Kidney capillary endothelial cell (primary cell): Measurements from ENCODE around the gene LARP7.
A peak's percentile ranks its signal among the peaks of the same experiment; 100 is the strongest.
"Not testable (repeated sequence)": the region's sequence is repeated elsewhere in the genome, so short reads cannot be mapped to it uniquely, and the experiment has no call there.

ENCODE experiments used
- DNase-seq: peaks from one replicate; pipeline ENCODE4 v3.0.0-alpha.2; 2018; ENCODE audit warnings: low spot score

The LARP7 gene

DNA sequence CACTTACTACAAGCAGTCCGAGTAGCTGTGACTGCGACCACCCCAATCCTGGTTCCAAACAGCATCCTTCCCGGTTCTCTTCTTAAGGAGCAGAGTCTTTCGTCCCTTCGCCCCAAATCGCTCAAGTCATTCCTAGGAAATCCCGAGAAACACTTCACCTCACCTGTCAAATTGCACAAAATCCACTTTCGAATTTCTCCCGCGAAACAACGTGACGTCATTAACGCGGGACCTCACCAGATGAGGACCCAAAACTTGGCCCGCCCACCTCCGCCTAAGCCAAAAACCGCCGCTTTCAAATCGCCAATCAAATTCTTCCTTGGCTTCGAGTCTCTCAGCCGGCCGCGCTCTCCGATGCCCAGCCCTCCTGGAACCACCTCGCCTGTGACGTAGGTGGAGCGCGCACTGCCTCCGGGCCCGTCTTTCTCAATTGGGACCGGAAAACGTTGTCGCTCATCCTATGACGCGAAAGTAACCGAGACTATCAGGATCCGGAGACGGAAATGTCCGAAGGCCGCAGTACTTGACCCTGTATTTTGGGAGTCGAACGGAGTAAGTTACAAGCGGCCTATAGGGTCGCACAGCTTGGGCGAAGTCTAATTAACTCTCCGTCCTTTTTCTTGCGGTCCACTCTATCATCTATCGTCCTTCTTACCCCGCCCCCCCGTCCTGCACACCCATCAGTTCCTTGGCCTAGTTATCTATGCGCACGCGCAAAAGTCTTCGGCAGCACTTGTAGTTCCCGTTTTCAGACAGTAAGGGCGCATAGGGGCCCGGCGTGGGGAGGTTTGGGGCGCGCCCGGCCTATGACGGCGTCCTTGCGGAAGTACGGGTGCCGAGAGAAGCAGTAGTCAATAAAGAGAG, at the start of gene LARP7, which contains the start of gene ZGRF1:
LARP7 (plus strand) TSS at position 456 of the 864 bp plus-strand sequence. CDS start 7,527 bp downstream, outside the sequence.
ZGRF1 (minus strand) TSS at position 222 of the 864 bp plus-strand sequence. CDS start 3,733 bp downstream, outside the sequence.
- peak; percentile 99 for DNase-seq

- DNase-seq: peak; percentile 28
These were observed 47.7 kb upstream of the LARP7 start for GRCh38 chr4:112589206-112589605.

- DNase-seq: no peak
These were observed 45.4 kb upstream of the LARP7 start for GRCh38 chr4:112591593-112591992.

GRCh38 chr4:112592717-112593116, 44.2 kb upstream of the LARP7 start:
- no peak for DNase-seq

DNA sequence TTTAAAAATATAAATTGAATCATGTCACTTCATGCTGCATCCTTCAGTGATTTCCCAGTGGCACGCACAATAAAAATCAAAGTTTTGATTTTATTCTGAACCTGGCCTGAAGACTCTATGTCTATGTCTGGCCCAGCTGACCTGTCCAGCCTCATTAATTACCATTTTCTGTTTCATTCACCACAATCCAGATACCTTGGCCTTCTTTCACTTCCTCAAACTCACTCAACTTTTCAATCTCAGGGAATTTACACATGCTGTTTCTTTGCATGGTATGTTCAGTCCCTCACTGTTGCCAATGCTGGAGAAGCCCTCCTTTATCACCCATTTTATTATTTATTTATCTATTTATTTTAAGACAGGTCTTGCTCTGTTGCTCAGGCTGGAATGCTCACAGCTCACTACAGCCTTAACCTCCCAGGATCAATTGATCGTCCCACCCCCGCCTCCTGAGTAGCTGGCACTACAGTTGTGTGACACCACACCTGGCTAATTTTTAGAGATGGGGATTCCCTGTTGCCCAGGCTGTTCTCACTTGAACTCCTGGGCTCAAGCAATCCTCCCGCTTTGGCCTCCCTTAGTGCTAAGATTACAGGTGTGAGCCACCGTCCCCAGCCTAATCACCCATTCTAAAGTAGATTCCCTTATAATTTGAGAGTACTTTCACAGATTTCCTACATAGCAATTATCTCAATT, 43.4 kb upstream of the LARP7 start:
- no peak for DNase-seq

GRCh38 chr4:112594993-112595392, 42.0 kb upstream of the LARP7 start:
- DNase-seq: no peak

DNA sequence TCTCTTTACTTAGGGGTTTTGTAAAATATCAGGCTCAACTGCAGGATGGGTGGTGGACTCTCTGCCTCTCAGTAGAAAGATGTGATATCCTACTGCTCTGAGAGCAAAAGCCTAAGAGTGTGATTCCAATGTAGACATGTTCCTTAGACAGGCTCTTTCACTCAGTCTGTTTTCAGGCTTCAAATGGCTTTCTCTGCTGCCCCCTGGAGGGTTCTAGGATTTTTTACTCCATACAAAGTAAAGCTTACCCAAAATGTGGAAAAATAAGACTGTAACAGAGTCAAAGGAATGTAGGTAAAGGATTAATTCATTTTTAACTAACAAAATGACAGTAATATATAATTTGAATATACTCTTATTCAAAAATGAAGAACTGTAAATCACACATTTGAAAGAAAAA, 32.4 kb upstream of the LARP7 start:
- DNase-seq: peak; percentile 46

DNA sequence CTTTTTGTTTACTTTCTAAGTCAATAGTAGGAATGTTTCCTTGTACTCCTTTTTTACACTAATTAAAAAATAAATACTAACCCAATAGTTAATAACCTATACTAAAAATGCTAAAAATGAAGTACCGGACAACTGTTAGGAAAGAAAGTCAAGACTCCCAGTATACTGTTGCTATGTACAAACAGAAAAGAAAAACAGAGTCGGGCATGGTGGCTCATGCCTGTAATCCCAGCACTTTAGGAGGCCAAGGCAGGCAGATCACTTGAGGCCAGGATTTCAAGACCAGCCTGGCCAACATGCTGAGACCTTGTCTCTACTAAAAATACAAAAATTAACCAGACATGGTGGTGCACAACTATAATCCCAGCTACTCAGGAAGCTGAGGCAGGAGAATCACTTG, 24.1 kb upstream of the LARP7 start:
- not testable (repeated sequence) for DNase-seq

GRCh38 chr4:112616984-112617383, 20.0 kb upstream of the LARP7 start:
- no peak for DNase-seq

- DNase-seq: no peak
These were observed 10.7 kb upstream of the LARP7 start for GRCh38 chr4:112626228-112626627.

GRCh38 chr4:112633477-112634235, 3.3 kb upstream of the LARP7 start:
- DNase-seq: peak; percentile 42

DNA sequence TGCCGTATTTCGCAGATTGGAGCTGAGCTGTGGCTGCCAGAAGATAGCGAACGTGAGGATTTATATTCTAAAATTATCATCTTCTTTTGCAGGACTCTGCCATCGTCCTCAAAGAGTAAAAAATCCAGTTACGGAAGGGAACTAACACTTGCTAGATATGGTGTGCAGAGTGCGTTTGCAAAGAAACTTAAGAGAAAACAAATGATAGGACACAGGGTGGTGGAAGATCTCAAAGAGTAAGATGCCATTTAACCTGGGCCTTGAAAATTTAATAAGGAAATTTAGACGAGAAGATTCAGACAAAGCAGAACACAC, 566 bp downstream of the LARP7 start:
- DNase-seq: no peak

GRCh38 chr4:112642526-112642925, 5.6 kb downstream of the LARP7 start:
- no peak for DNase-seq

- DNase-seq: not testable (repeated sequence)
These were observed 7.9 kb downstream of the LARP7 start for GRCh38 chr4:112644595-112645535.

DNA sequence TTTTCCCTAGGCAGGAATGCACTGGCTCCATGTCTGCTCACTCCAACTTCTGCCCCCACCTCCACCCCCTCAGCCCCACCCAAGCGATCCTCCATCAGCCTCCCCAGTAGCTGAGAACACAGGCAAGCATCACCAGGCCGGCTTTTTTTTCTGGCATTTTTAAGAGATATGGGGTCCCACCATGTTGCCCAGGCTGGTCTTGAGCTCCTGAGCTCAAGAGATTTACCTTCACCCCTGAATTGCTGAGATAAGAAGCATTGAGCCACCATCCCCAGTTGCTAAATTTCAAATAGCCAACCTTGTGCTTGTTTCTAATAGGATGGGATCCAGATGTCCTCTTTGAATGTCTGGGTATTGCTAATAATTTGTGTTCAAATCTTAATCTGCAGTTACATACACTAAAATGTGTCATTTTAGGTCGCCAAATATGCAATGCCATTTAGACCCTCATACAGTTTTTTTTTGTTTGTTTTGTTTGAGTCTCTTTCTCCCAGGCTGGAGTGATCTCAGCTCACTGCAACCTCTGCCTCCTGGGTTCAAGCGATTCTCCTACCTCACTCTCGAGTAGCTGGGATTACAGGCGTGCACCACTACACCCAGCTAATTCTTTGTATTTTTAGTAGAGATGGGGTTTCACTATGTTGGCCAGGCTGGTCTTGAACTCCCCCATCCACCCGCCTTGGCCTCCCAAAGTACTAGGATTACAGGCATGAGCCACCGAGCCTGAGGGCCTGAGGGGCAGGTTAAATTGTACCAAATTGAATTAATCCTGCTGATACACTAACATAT, 8.8 kb downstream of the LARP7 start:
- no peak for DNase-seq

DNA sequence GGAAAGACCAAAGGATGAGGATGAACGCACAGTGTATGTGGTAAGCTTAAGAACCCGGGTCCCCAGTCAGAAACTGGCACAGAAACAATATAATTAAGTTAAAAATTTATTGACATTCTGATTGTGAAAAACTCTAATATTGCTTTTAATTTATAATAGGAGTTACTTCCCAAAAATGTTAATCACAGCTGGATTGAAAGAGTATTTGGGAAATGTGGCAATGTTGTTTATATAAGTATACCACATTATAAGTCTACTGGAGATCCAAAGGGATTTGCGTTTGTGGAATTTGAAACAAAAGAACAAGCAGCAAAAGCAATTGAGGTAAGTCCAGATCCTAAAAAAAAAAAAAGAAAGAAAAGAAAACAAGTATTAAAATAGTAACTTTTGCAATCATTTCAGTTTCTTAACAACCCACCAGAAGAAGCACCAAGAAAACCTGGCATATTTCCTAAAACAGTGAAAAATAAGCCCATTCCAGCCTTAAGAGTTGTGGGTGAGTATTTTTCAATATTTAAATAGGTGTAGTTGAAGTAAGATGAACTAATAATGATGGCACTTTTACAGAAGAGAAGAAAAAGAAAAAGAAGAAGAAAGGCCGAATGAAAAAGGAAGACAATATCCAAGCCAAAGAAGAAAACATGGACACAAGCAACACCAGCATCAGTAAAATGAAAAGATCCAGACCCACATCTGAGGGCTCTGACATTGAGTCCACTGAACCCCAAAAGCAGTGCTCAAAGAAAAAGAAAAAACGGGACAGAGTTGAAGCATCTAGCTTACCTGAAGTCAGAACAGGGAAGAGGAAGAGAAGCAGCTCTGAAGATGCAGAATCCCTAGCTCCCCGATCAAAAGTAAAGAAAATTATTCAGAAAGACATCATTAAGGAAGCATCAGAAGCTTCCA, 9.9 kb downstream of the LARP7 start:
- DNase-seq: no peak

- DNase-seq: no peak
These were observed 10.8 kb downstream of the LARP7 start for GRCh38 chr4:112647785-112648184.

- DNase-seq: no peak
These were observed 11.5 kb downstream of the LARP7 start for GRCh38 chr4:112648263-112649054.

GRCh38 chr4:112649055-112649408, 12.1 kb downstream of the LARP7 start:
- DNase-seq: no peak
